ENCODE measurements around the gene MAML3. TPM values are rescaled to one million over a fixed set of nuclear protein-coding genes. Genes with fewer than 3 reads are reported as not detected.

The MAML3 gene
- total and polyA plus RNA-seq, 2 of the 13 experiments (the other 11 are each of a cell fraction or from before 2014, with no cell fraction given) = 0.05 to 0.13 TPM

DNA sequence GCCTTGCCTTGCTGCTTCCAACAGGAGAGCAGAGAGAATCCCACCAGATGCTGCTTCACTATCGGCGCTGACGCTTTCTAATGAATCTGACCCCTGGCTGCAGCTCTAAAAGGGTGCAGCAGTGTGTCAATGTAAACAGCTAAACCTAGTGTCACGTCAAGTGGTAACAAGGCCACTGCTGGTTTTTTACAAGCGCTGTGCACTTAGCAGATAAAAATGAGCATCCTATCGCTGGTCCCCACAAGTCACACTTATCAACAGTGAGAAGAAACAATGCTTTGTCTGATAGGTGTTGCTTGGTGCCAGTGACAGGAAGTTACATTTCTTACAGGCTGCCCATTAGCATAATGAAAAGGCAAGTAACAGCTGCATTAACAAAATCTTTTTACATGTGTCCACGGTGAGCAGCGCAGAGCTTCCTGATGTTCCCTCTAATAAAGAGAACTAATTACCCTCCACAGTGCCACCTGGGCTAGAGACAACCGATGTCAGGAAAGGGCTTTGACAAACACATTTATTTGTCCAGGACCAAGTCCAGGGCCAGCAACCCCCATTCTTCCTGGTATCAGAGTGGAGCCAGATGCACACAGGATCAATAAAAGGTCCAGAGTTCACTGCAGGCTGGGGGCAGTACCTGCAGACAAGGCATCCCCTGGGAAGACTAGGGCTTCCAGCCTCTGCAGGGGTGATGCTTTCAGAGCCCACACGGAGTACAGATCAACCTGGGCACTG, 312.4 kb downstream of the MAML3 start (continued):
- TF ChIP-seq, protein P1, sequence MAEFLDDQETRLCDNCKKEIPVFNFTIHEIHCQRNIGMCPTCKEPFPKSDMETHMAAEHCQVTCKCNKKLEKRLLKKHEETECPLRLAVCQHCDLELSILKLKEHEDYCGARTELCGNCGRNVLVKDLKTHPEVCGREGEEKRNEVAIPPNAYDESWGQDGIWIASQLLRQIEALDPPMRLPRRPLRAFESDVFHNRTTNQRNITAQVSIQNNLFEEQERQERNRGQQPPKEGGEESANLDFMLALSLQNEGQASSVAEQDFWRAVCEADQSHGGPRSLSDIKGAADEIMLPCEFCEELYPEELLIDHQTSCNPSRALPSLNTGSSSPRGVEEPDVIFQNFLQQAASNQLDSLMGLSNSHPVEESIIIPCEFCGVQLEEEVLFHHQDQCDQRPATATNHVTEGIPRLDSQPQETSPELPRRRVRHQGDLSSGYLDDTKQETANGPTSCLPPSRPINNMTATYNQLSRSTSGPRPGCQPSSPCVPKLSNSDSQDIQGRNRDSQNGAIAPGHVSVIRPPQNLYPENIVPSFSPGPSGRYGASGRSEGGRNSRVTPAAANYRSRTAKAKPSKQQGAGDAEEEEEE (CRISPR knock-in tag; IDR thresholded peaks at IDR 0.05; ENCODE audit: borderline replicate concordance) = no peak; the same call in 1 of the 2 replicates
- TF ChIP-seq, protein P2, sequence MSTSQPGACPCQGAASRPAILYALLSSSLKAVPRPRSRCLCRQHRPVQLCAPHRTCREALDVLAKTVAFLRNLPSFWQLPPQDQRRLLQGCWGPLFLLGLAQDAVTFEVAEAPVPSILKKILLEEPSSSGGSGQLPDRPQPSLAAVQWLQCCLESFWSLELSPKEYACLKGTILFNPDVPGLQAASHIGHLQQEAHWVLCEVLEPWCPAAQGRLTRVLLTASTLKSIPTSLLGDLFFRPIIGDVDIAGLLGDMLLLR (CRISPR knock-in tag; IDR thresholded peaks at IDR 0.05) = no peak
- TF ChIP-seq, protein P3, sequence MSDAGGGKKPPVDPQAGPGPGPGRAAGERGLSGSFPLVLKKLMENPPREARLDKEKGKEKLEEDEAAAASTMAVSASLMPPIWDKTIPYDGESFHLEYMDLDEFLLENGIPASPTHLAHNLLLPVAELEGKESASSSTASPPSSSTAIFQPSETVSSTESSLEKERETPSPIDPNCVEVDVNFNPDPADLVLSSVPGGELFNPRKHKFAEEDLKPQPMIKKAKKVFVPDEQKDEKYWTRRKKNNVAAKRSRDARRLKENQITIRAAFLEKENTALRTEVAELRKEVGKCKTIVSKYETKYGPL (CRISPR knock-in tag; IDR thresholded peaks at IDR 0.05) = no peak; the same call in 1 of the 2 replicates
- TF ChIP-seq, protein P4, sequence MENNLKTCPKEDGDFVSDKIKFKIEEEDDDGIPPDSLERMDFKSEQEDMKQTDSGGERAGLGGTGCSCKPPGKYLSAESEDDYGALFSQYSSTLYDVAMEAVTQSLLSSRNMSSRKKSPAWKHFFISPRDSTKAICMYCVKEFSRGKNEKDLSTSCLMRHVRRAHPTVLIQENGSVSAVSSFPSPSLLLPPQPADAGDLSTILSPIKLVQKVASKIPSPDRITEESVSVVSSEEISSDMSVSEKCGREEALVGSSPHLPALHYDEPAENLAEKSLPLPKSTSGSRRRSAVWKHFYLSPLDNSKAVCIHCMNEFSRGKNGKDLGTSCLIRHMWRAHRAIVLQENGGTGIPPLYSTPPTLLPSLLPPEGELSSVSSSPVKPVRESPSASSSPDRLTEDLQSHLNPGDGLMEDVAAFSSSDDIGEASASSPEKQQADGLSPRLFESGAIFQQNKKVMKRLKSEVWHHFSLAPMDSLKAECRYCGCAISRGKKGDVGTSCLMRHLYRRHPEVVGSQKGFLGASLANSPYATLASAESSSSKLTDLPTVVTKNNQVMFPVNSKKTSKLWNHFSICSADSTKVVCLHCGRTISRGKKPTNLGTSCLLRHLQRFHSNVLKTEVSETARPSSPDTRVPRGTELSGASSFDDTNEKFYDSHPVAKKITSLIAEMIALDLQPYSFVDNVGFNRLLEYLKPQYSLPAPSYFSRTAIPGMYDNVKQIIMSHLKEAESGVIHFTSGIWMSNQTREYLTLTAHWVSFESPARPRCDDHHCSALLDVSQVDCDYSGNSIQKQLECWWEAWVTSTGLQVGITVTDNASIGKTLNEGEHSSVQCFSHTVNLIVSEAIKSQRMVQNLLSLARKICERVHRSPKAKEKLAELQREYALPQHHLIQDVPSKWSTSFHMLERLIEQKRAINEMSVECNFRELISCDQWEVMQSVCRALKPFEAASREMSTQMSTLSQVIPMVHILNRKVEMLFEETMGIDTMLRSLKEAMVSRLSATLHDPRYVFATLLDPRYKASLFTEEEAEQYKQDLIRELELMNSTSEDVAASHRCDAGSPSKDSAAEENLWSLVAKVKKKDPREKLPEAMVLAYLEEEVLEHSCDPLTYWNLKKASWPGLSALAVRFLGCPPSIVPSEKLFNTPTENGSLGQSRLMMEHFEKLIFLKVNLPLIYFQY (CRISPR knock-in tag; IDR thresholded peaks at IDR 0.05; ENCODE audit: borderline replicate concordance) = peak; percentile 88; the same call in 1 of the 2 replicates
- TF ChIP-seq ZNF180 (CRISPR knock-in tag; IDR thresholded peaks at IDR 0.05; ENCODE audit: borderline replicate concordance, low read depth) = no peak
- TF ChIP-seq ZBTB42 (CRISPR knock-in tag; IDR thresholded peaks at IDR 0.05) = peak; percentile 88
- peak; percentile 60; the same call in 1 of the 2 replicates for TF ChIP-seq ZMAT3 (CRISPR knock-in tag; conservative IDR thresholded peaks at IDR 0.05)
- no peak for TF ChIP-seq PAF1 (CRISPR knock-in tag; IDR thresholded peaks at IDR 0.05)
- TF ChIP-seq, protein P5, sequence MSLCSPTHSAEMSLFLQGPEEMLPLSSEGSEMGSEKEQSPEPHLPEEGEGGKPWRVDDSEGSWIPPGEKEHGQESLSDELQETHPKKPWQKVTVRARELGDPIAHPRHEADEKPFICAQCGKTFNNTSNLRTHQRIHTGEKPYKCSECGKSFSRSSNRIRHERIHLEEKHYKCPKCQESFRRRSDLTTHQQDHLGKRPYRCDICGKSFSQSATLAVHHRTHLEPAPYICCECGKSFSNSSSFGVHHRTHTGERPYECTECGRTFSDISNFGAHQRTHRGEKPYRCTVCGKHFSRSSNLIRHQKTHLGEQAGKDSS (CRISPR knock-in tag; IDR thresholded peaks at IDR 0.05; ENCODE audit: borderline replicate concordance, low read depth) = peak; percentile 90
- 0 out of 2 replicates have a peak, but pooled peaks have one; percentile 45 for TF ChIP-seq ZNF44 (CRISPR knock-in tag; IDR thresholded peaks at IDR 0.05)
- TF ChIP-seq IKZF4 (CRISPR knock-in tag; IDR thresholded peaks at IDR 0.05; ENCODE audit: borderline replicate concordance, low read depth, not compliant biosample characterization) = no peak
- peak; percentile 47; the same call in 1 of the 2 replicates for TF ChIP-seq ZNF724P (CRISPR knock-in tag; IDR thresholded peaks at IDR 0.05; ENCODE audit: borderline replicate concordance)
- TF ChIP-seq TEAD3 (CRISPR knock-in tag; optimal IDR thresholded peaks at IDR 0.05; ENCODE audit: borderline replicate concordance) = peak; percentile 81
- no peak for TF ChIP-seq KLF15 (CRISPR knock-in tag; IDR thresholded peaks at IDR 0.05; ENCODE audit: borderline replicate concordance)
- TF ChIP-seq MIER2 (CRISPR knock-in tag; IDR thresholded peaks at IDR 0.05) = peak; percentile 87

Measured in HepG2 (cell line).